ENCODE results near the gene SLC7A14.

Gene SLC7A14

GRCh38 chr3:170508291-170508690 is 77.6 kb downstream of the SLC7A14 start (continued):
- TF ChIP-seq, protein P1, sequence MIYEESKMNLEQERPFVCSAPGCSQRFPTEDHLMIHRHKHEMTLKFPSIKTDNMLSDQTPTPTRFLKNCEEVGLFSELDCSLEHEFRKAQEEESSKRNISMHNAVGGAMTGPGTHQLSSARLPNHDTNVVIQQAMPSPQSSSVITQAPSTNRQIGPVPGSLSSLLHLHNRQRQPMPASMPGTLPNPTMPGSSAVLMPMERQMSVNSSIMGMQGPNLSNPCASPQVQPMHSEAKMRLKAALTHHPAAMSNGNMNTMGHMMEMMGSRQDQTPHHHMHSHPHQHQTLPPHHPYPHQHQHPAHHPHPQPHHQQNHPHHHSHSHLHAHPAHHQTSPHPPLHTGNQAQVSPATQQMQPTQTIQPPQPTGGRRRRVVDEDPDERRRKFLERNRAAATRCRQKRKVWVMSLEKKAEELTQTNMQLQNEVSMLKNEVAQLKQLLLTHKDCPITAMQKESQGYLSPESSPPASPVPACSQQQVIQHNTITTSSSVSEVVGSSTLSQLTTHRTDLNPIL (CRISPR knock-in tag; IDR thresholded peaks at IDR 0.05; ENCODE audit: low read depth), result no peak
- TF ChIP-seq TOX (CRISPR knock-in tag; IDR thresholded peaks at IDR 0.05; ENCODE audit: borderline replicate concordance) (no peak), CSDC2 (CRISPR knock-in tag; IDR thresholded peaks at IDR 0.05) (no peak), ZNF70 (CRISPR knock-in tag; IDR thresholded peaks at IDR 0.05) (no peak)

DNA sequence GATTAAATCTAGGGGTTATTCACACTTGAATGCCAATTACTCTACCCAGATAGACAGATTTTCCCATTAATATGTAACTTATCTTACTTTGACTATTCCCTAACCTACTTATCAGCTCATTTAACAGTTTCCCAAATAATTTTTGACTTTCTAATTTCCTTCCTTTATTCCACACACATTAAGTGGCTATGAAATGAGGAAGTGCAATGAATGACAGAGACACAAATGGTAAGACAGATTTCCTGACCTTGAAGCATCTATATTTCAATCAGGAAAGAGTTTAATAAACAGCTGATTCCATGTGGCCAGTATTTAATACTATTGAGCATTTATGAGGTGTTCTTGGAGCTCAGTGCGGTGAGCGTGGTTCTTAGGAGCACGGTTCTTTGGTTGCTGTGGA is 78.8 kb downstream of the SLC7A14 start:
- no peak for TF ChIP-seq ZNF565 (CRISPR knock-in tag; conservative IDR thresholded peaks at IDR 0.05; ENCODE audit: low read depth)
- no peak for TF ChIP-seq BACH2 (CRISPR knock-in tag; IDR thresholded peaks at IDR 0.05; ENCODE audit: borderline replicate concordance)
- no peak for TF ChIP-seq ZFP30 (CRISPR knock-in tag; IDR thresholded peaks at IDR 0.05)
- TF ChIP-seq ARNTL (CRISPR knock-in tag; IDR thresholded peaks at IDR 0.05; ENCODE audit: borderline replicate concordance, low read depth), result no peak
- TF ChIP-seq RARB (CRISPR knock-in tag; IDR thresholded peaks at IDR 0.05), result no peak
- TF ChIP-seq ESRRG (CRISPR knock-in tag; IDR thresholded peaks at IDR 0.05), result no peak
- TF ChIP-seq ZNF8 (CRISPR knock-in tag; IDR thresholded peaks at IDR 0.05), result no peak
- TF ChIP-seq OSR1 (CRISPR knock-in tag; IDR thresholded peaks at IDR 0.05), result no peak
- no peak for TF ChIP-seq ISL1 (CRISPR knock-in tag; IDR thresholded peaks at IDR 0.05)
- no peak for ATAC-seq

DNA sequence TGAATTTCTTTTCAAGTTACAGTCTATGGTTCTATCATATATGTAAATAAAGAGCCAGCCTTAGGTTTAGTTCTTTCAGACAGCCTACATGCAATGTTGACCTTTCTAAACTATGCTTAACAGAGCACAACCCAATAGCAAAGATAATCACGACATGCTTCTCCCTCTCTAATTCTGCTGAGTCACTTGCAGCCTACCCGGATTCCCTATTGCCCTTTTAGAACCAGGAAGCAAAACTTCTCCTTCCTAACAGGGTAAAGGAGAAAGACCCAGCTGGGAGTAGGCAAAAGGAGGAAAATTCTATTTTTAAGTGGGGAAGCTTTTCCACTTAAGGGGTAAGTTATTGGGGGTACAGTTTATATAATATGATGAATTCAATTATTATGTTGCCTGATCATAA is 79.3 kb downstream of the SLC7A14 start:
- TF ChIP-seq TCF4 (CRISPR knock-in tag; IDR thresholded peaks at IDR 0.05; ENCODE audit: borderline replicate concordance), result no peak
- no peak for TF ChIP-seq BACH2 (CRISPR knock-in tag; IDR thresholded peaks at IDR 0.05; ENCODE audit: borderline replicate concordance)
- no peak for TF ChIP-seq ZNF565 (CRISPR knock-in tag; conservative IDR thresholded peaks at IDR 0.05; ENCODE audit: low read depth)
- no peak for TF ChIP-seq CSRNP3 (CRISPR knock-in tag; IDR thresholded peaks at IDR 0.05)
- TF ChIP-seq TSHZ2 (CRISPR knock-in tag; IDR thresholded peaks at IDR 0.05), result no peak
- no peak for TF ChIP-seq ARNTL (CRISPR knock-in tag; IDR thresholded peaks at IDR 0.05; ENCODE audit: borderline replicate concordance, low read depth)
- no peak for TF ChIP-seq ZNF70 (CRISPR knock-in tag; IDR thresholded peaks at IDR 0.05)
- TF ChIP-seq TOX (CRISPR knock-in tag; IDR thresholded peaks at IDR 0.05; ENCODE audit: borderline replicate concordance), result no peak
- no peak for TF ChIP-seq ZFP3 (CRISPR knock-in tag; IDR thresholded peaks at IDR 0.05)
- ATAC-seq, result no peak

DNA sequence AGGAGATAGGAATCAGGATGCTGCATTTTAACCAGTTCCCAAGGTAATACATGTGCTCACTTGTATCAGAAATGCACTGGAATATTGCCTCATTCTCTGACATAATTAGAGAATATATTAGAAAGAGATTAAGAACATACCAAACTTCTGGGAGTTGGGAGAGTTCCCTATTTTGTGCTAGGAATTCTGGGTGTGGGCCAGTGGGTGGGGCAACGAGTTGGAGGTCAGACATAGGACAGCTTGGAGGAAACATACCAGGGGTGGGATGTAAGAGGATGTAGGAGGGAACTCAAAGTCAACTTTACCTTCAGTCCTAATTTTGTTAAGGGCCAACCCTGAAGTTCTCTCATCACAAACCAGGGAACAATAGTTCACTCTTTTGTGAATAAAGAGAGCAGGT is 83.6 kb downstream of the SLC7A14 start:
- ATAC-seq, result no peak
- TF ChIP-seq BACH2 (CRISPR knock-in tag; IDR thresholded peaks at IDR 0.05; ENCODE audit: borderline replicate concordance), result no peak

DNA sequence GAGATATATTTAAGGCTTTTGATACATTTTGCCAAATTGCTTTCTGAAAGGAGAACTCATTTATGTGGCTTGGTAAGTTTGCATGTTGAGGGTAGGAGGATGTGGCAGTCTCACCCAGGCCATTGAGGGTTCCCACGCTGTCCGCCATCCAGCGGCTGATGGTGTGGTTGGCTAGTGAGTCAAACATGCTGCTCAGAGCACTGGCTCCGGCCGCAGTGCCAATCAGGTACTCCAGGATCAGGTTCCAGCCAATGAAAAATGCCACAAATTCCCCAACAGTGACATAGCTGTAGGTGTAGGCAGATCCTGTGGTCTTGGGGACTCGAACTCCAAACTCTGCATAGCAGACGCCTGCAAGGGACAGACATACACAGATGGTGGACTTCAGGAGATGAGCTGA is 84.9 kb downstream of the SLC7A14 start:
- no peak for ATAC-seq
- TF ChIP-seq RARB (CRISPR knock-in tag; IDR thresholded peaks at IDR 0.05), result no peak
- no peak for TF ChIP-seq TOX (CRISPR knock-in tag; IDR thresholded peaks at IDR 0.05; ENCODE audit: borderline replicate concordance)
- no peak for TF ChIP-seq ZNF565 (CRISPR knock-in tag; conservative IDR thresholded peaks at IDR 0.05; ENCODE audit: low read depth)
- no peak for TF ChIP-seq SNAI2 (CRISPR knock-in tag; IDR thresholded peaks at IDR 0.05)
- TF ChIP-seq ZNF70 (CRISPR knock-in tag; IDR thresholded peaks at IDR 0.05), result no peak
- TF ChIP-seq ZFP30 (CRISPR knock-in tag; IDR thresholded peaks at IDR 0.05), result no peak
- no peak for TF ChIP-seq PPARA (CRISPR knock-in tag; IDR thresholded peaks at IDR 0.05; ENCODE audit: borderline replicate concordance)
- TF ChIP-seq CSDC2 (CRISPR knock-in tag; IDR thresholded peaks at IDR 0.05), result no peak
- no peak for TF ChIP-seq TCF4 (CRISPR knock-in tag; IDR thresholded peaks at IDR 0.05; ENCODE audit: borderline replicate concordance)
- no peak for TF ChIP-seq ARNTL (CRISPR knock-in tag; IDR thresholded peaks at IDR 0.05; ENCODE audit: borderline replicate concordance, low read depth)
- no peak for TF ChIP-seq ZC3H10 (CRISPR knock-in tag; IDR thresholded peaks at IDR 0.05)
- TF ChIP-seq POU6F1 (CRISPR knock-in tag; IDR thresholded peaks at IDR 0.05; ENCODE audit: borderline replicate concordance, low read depth), result no peak
- no peak for TF ChIP-seq BACH2 (CRISPR knock-in tag; IDR thresholded peaks at IDR 0.05; ENCODE audit: borderline replicate concordance)
- TF ChIP-seq OSR1 (CRISPR knock-in tag; IDR thresholded peaks at IDR 0.05), result no peak
- TF ChIP-seq TSHZ2 (CRISPR knock-in tag; IDR thresholded peaks at IDR 0.05), result no peak
- TF ChIP-seq ZFP3 (CRISPR knock-in tag; IDR thresholded peaks at IDR 0.05), result no peak
- TF ChIP-seq, protein P2, sequence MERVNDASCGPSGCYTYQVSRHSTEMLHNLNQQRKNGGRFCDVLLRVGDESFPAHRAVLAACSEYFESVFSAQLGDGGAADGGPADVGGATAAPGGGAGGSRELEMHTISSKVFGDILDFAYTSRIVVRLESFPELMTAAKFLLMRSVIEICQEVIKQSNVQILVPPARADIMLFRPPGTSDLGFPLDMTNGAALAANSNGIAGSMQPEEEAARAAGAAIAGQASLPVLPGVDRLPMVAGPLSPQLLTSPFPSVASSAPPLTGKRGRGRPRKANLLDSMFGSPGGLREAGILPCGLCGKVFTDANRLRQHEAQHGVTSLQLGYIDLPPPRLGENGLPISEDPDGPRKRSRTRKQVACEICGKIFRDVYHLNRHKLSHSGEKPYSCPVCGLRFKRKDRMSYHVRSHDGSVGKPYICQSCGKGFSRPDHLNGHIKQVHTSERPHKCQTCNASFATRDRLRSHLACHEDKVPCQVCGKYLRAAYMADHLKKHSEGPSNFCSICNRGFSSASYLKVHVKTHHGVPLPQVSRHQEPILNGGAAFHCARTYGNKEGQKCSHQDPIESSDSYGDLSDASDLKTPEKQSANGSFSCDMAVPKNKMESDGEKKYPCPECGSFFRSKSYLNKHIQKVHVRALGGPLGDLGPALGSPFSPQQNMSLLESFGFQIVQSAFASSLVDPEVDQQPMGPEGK (CRISPR knock-in tag; IDR thresholded peaks at IDR 0.05; ENCODE audit: borderline replicate concordance), result no peak

All from SK-N-SH treated with all-trans-retinoic acid at 6 μM for 48 hours (cell line).